ENCODE measurements around the gene PGAP1. TPM values are rescaled to one million over a fixed set of nuclear protein-coding genes. Genes with fewer than 3 reads are reported as not detected.

The PGAP1 gene
- total RNA-seq, 2 experiments from 2014 or later: 17.7 to 19.2 TPM

GRCh38 chr2:196954001-196954400 lies 27.5 kb upstream of the PGAP1 start:
- DNase-seq: no peak
- Mint-ChIP-seq H3K9me3 (no peaks in the 10 kb centered on the region), H3K27ac (no peak overlapping the region), H3K27me3 (peaks cover 4% of the 10 kb centered on the region), H3K4me1 (ENCODE audit: low read depth) (no peaks in the 10 kb centered on the region), H3K36me3 (ENCODE audit: low read depth) (no peaks in the 10 kb centered on the region), H3K4me3 (no peak overlapping the region)
- CTCF ChIA-PET: interaction anchor here (0.6 to 0.9 kb wide), 2 partner anchors 19 to 1379 kb away, joined by 3 read pairs; no protein-coding TSS in a partner anchor
- ATAC-seq: no peak
- TF ChIP-seq CTCF (IDR thresholded peaks at IDR 0.05): no peak
- intact Hi-C loops (cut with micrococcal nuclease): no loop called here
- POLR2A ChIA-PET: interaction anchor here (1.7 kb wide), 1 partner anchor 10 kb away, joined by 4 read pairs; no protein-coding TSS in a partner anchor

- H3K36me3 Mint-ChIP-seq (ENCODE audit: low read depth): no peaks in the 10 kb centered on the region
- no peaks in the 10 kb centered on the region for H3K4me1 Mint-ChIP-seq (ENCODE audit: low read depth)
- H3K27ac Mint-ChIP-seq: no peak overlapping the region
- TF ChIP-seq CTCF (IDR thresholded peaks at IDR 0.05): no peak
- no peak for ATAC-seq
- peaks cover 4% of the 10 kb centered on the region for H3K27me3 Mint-ChIP-seq
- ChIA-PET CTCF (interaction anchor here (0.9 to 1.2 kb wide), 2 partner anchors 18 kb away, joined by 3 to 5 read pairs; no protein-coding TSS in a partner anchor), POLR2A (no interaction called here)
- DNase-seq: no peak
- H3K4me3 Mint-ChIP-seq: no peak overlapping the region
- intact Hi-C loops (cut with micrococcal nuclease): no loop called here
- H3K9me3 Mint-ChIP-seq: no peaks in the 10 kb centered on the region
These were observed 26.4 kb upstream of the PGAP1 start for GRCh38 chr2:196952936-196953335.

GRCh38 chr2:196951973-196952372 lies 25.5 kb upstream of the PGAP1 start:
- intact Hi-C loops (cut with micrococcal nuclease): no loop called here
- no peak overlapping the region for H3K4me3 Mint-ChIP-seq
- no peak overlapping the region for H3K27ac Mint-ChIP-seq
- ChIA-PET CTCF (interaction anchor here (1.2 kb wide), 1 partner anchor 17 kb away, joined by 5 read pairs; no protein-coding TSS in a partner anchor), POLR2A (no interaction called here)
- ATAC-seq (no peak), DNase-seq (no peak)
- H3K36me3 Mint-ChIP-seq (ENCODE audit: low read depth): no peaks in the 10 kb centered on the region
- no peak for TF ChIP-seq CTCF (IDR thresholded peaks at IDR 0.05)
- no peaks in the 10 kb centered on the region for H3K9me3 Mint-ChIP-seq
- H3K4me1 Mint-ChIP-seq (ENCODE audit: low read depth): no peaks in the 10 kb centered on the region
- peaks cover 4% of the 10 kb centered on the region for H3K27me3 Mint-ChIP-seq

GRCh38 chr2:196949116-196949515 lies 22.6 kb upstream of the PGAP1 start:
- intact Hi-C loops (cut with micrococcal nuclease): no loop called here
- no peak for TF ChIP-seq CTCF (IDR thresholded peaks at IDR 0.05)
- Mint-ChIP-seq H3K27me3 (peaks cover 7% of the 10 kb centered on the region), H3K4me3 (no peak overlapping the region), H3K36me3 (ENCODE audit: low read depth) (no peaks in the 10 kb centered on the region), H3K9me3 (no peaks in the 10 kb centered on the region), H3K27ac (no peak overlapping the region), H3K4me1 (ENCODE audit: low read depth) (no peaks in the 10 kb centered on the region)
- DNase-seq: no peak
- no peak for ATAC-seq
- ChIA-PET CTCF (no interaction called here), POLR2A (interaction anchor here (1.4 kb wide), 1 partner anchor 10 kb away, joined by 4 read pairs; no protein-coding TSS in a partner anchor)

- no peak overlapping the region for H3K27ac Mint-ChIP-seq
- TF ChIP-seq CTCF (IDR thresholded peaks at IDR 0.05): no peak
- H3K4me1 Mint-ChIP-seq (ENCODE audit: low read depth): peaks cover 3% of the 10 kb centered on the region
- CTCF ChIA-PET: no interaction called here
- no peaks in the 10 kb centered on the region for H3K9me3 Mint-ChIP-seq
- peaks cover 2% of the 10 kb centered on the region for H3K27me3 Mint-ChIP-seq
- intact Hi-C loops (cut with micrococcal nuclease): no loop called here
- ATAC-seq (no peak), DNase-seq (no peak)
- no peak overlapping the region for H3K4me3 Mint-ChIP-seq
- H3K36me3 Mint-ChIP-seq (ENCODE audit: low read depth): no peaks in the 10 kb centered on the region
- POLR2A ChIA-PET: interaction anchor here (1.4 kb wide), 1 partner anchor 10 kb away, joined by 4 read pairs; no protein-coding TSS in a partner anchor
These were observed 18.1 kb upstream of the PGAP1 start for GRCh38 chr2:196944570-196944969.

All from activated CD8-positive, alpha-beta T cell treated with anti-CD3 and anti-CD28 coated beads for 36 hours (primary cell).